Measurements from ENCODE around the gene MYH15.

Gene MYH15

DNA sequence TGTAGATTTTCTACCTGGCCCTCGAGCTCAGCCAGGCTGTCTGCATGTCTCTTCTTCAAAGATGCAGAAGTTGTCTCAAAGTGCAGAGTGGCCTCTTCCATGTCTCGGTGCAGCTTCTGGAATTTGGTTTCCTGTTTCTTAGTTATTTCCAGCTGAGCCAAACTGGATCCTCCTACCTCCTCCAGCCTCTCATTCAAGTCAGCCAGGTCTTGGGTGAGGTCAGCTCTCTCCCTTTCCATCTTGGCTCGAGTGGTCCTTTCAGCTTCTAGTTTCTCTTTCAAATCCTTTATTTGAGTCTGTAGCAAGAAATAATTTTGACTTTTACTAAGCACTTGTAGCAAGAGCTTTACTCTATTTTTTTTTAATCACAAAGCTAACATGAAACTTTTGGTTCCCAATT lies 81.8 kb downstream of the MYH15 start:
- no peak overlapping the region for H3K27ac ChIP-seq
- no peak for DNase-seq (ENCODE audit: low read depth, low spot score)

DNA sequence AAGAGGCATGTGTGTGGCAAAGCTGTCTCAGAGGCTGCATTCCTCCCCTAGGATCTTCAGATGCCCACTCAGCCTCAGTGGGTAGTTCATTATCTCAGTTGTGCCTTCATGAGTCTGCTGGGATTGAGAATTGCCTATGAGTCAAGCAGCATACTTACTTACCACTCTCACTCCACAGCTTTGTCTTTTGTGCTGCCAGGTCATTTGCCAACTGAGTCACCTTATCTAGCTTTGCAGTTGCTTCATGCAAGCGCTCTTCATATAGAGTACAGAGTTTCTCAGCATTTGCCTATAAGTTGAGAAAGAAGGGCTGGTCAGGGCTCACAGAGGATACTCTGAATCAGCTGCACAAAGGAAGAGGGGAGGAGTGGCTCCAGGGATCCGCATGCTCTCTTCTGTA lies 89.5 kb downstream of the MYH15 start:
- peak overlapping the region; percentile 40 for H3K27ac ChIP-seq
- peak; percentile 96 for DNase-seq (ENCODE audit: low read depth, low spot score)

DNA sequence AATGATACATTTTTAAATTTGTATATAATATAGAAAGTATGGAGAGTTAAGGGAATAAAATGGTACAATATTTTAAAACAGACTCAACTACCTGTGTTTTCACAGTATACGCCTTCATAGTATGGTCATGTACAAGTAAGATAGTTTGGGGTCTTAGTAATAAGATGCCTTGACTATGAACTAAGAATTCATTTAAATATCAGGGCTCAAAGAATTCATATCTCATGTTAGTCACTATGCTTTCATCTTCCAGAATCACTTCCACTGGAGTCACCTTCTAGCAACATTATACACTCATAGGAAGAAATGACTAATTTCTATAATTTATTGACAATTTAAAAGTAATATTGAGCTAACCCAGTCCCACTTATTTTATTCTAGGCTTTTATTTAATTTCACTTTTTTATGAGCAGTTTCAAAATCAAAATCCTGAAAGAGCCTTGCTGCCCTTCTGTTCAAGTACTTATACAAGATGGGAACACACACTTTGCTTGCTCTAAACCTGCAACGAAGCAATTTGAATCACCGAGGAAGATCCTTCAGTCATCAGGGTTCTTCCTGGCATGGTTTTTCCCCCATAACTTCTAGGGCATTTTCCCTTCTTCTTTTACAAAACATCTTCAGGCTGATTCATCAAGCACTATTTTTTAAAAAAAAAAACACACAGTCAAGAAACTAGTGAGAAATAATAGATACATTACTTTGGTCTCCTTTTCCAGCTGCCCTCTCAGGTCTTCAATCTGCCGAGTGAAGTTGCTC lies 94.1 kb downstream of the MYH15 start:
- no peak overlapping the region for H3K27ac ChIP-seq
- no peak for DNase-seq (ENCODE audit: low read depth, low spot score)

DNA sequence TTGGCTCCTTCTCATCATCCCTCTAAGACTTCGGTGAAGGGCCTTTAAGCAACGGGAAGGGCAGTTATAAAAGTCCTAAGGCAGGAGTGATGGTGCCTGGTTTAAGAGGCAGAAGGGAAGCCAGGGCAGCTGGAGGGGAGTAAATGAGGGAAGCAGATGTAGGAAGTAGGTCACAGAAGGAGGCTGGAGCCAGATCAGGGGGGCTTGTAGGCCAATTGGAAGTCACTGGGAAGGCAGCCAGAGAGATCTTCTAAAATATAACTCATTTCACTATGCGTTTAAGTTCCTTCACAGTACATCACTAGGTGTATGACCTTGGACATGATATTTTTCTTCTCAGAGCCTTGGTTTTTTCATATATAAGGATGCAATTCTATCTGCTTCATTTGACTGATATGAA lies 94.7 kb downstream of the MYH15 start:
- no peak overlapping the region for H3K27ac ChIP-seq
- DNase-seq (ENCODE audit: low read depth, low spot score), result no peak

DNA sequence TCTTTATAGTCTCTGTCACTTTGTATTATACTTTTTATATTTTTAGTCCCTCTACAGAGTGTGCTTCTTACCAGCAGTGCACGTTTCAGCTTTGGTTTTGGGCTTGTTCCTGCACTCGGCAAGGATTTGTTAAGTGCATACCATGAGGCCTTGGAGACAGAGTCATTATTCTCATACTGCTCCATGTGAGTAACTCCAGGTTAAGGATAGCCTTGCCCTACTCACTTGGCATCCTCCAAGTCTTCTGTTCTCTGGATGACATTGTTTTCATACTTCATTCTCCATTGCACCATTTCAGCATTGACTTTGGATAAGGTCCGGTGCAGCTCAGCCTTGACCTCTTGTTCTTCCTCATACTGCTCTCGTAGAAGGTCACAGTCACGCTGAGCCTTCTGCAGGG lies 96.4 kb downstream of the MYH15 start:
- DNase-seq (ENCODE audit: low read depth, low spot score), result no peak
- H3K27ac ChIP-seq, result no peak overlapping the region

DNA sequence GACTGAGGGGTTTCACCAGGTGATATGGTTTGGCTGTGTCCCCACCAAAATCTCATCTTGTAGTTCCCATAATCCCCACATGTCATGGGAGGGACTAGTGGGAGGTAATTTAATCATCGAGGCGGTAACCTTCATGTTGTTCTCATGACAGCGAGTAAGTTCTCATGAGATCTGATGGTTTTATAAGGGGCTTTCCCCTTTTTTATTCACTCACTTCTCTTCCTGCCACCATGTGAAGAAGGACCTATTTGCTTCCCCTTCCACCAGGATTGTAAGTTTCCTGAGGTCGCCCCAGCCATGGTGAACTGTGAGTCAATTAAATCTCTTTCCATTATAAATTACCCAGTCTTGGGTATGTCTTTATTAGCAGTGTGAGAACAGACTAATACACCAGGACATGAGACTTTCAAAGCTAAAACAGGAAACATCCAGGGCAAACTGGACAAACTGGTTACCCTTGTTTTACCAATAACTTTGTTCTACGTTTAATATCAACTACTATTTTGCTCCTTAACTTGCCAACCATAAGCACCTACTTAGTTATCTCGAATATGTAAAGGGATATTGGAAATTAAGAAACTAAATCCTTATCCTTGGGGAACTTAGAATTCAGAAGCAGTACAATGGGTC lies 98.2 kb downstream of the MYH15 start:
- no peak for DNase-seq (ENCODE audit: low read depth, low spot score)
- H3K27ac ChIP-seq, result peak overlapping the region; percentile 20

DNA sequence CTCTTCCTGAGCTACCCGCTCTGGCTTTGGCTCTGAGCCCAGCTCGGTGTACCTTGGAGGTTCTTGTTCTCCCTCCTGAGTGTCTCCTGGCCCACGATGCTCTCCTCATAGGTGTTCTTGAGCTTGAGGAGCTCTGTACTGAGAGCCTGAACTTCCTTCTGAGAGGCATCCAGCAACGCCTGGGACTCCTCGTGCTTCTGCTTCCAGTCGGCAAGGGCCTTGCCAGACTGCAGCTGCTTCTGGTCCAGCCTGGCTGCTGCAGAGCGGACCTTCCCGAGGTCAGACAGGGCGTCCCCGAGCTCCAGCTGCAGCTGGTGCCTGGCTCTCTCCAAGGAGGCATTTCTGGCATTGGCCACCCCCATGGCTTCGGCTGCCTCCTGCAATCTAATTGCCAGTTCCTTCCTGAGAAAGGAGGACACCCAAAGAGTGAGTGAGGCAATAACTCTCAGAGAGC lies 99.8 kb downstream of the MYH15 start:
- no peak for DNase-seq (ENCODE audit: low read depth, low spot score)

DNA sequence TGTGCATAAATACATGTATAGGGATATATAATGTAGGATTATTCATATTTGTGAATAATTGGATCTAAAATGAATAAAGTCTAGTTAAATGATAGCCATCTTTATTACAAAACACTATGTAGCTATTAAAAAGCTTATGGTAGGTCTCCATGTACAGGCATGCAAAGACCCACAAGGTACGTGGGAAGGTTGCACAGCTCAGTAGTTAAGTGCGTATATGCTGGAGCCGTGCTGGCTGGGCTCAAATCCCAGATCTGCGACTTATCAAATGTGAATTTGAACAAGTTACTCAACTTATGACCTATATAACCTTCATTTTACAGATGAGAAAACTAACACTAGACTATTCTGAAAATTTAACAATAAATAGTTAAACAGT lies 100.6 kb downstream of the MYH15 start:
- no peak for DNase-seq (ENCODE audit: low read depth, low spot score)
- H3K27ac ChIP-seq, result no peak overlapping the region

More for the DNA sequence above, 99.8 kb downstream of the MYH15 start:
- no peak overlapping the region for H3K27ac ChIP-seq

DNA sequence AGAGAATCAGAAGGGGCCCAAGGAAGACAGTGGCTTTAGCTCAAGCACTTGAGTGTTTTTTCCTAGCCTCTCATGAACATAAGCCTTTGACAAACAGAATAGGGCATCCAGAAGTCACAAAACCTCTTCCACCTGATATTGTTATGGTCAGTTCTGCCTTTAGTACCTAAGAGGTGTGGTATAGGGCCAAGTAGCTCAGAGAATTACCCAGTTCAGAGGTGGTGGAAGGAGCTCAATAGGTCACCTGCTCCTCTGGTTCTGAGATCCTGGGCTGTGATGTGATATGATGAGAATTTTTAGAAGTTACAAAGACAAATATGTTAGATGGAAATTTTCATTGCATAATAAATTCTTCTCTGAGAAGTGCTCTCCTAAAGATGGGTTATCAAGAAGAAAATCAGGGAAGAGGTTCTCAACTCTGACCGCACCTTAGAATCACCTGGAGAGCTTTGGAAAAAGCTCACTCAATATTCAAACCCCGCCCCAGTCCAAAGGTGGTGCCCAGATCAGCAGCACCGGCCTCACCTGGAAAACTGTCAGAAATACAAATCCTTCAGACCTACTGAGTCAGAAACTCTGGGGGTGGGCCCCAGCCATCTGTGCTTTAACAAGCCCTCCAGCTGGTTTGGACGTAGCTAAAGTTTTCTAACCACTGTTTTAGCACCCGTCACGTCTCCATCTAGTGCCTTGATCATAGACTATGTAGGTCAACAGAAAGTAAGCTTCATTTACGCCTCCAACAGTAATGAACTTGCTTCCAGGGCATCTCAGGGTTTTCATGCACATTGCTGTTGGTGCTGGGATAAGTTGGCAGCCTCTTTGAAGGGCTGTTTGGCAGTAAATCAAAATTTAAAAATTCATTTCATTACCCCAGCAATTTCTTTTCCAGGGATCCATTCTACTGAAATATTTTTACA lies 101.3 kb downstream of the MYH15 start:
- H3K27ac ChIP-seq, result no peak overlapping the region
- DNase-seq (ENCODE audit: low read depth, low spot score), result no peak

DNA sequence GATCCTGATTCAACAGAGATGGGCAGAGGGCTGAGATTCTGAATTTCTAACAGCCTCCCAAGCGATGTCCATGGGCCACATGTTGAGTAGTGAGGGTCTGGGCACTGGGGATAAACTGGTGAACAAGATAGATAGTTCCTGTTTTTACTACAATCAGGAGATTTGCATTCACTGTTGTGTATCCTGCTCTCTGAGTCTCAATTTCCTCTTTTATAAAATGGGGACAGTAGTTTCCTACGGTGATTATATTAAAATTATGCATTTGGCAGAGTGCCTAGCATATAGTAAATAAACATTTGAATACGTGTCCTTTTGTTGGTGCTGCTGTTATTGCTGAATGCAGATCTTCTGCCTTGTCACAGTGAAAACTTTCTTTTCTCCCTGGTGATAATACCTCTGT lies 102.5 kb downstream of the MYH15 start:
- no peak for DNase-seq (ENCODE audit: low read depth, low spot score)
- no peak overlapping the region for H3K27ac ChIP-seq

DNA sequence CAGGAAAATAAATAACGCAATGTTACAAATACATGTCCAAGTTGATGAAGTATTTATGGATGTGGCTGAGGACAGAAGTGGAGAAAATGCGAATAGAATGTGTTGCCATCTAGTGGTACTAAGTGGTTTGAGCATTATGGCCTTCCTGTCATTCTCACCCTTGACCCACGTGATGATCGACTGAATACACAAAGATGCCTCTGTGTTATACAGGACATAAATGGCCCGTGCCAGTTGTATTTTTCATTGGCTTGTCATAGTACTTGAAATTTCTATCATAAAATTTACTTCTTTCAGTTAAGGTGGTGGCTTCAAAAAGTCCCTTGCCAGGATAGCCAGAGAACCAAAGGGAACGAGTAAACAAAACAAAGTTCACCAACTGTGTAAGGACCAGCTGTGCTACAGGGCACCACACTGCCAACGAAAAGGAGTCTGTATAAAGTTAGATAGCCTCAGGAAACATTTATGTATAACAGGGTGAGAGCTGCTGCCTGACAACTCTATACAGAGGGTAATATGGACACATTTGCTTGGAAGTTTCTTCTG lies 103.7 kb downstream of the MYH15 start:
- no peak overlapping the region for H3K27ac ChIP-seq
- no peak for DNase-seq (ENCODE audit: low read depth, low spot score)

DNA sequence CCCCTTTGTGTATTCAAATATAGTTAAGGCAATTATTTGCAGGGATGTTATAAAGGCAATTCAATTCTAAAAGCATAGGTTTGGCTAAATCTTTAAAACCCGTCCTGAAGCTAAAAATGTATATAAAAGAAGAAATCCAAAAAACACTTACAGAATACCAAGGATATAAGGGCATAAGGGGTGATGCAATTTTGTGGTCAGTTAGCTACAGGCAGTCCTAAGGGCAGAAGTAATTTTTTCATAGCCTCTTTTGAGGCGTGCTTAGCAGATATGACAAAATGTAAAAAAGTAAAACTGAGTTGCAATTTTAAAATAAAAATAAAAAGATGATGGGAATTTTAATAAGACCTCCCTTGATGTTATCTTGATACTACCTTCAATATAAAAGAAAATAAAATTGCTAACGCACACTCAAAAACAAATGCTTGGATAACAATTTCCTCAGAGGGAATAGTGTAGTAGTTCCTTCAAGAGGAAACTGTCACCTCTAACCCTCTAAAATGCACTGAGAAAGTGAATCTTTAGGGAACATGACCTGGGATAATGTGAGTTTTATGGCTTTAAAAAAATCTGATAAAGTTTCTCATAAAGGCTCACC lies 104.2 kb downstream of the MYH15 start:
- DNase-seq (ENCODE audit: low read depth, low spot score), result no peak
- H3K27ac ChIP-seq, result no peak overlapping the region

DNA sequence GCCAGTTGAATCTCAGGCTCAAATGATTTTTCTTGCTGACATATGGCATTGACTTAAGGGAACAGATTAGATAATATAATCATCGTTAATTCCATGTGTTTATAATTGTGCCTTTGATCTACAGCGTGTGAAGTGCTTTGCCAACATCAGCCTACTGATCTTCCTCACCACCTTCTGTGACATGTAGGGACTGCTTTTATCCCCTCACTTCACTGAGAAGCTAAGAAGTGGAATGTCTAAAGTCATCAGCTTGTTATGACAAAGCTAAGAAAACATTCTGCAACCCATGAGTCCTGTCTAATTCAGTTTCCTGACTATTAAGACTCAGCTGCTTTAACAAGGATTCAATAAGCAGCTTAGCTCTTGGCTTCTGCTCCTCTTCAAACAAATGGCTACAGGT lies 106.0 kb downstream of the MYH15 start:
- no peak for DNase-seq (ENCODE audit: low read depth, low spot score)
- no peak overlapping the region for H3K27ac ChIP-seq

DNA sequence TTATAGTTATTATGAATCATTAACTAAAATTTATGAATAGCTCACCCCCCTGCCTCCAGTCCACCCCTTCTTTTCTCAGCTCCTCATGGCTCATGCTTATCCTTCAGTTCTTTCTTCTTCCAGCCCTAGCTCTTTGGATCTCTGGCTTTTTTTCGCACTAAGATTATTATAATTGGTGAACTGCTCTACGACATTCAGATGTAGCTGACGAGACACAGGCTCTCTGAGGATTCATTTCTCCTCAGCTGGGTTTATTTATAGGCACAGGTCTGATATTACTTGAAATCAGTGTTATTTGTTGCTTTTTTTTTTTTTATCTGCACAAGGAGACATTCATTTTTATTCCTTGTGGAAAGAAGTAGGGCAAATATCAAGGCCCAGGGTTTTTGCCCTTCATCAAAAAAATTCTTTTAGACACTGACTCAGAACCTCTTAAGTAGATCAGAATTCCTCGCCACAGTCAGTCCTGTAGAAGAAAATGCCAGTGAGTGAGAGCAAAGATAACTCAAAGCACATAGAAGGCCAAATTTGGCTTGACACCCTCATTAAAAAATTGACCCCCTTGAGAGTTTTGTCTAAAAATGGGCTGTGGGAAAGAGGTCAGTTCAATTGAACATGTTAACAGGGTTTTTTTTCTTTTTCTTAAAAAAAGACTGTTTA lies 106.6 kb downstream of the MYH15 start:
- H3K27ac ChIP-seq, result no peak overlapping the region
- no peak for DNase-seq (ENCODE audit: low read depth, low spot score)

DNA sequence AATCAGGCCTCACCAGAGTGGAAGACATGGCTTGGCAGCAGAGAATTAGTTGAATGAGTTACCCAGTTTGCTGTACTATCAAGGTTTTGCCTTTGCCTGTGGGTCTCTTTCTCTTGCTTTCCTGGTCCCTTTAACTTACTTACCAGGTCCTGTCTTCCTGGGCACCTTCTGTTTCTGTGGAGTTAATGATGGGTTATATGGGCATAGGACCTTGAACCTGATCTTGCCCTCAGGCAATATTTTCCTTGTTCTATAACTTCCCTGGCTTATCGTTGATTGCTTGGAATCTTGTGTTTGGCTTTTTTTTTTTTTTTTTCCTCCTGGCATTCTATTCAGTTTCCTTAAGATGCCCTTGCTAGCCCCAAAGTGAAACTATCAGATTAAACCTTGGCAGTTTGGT lies 107.2 kb downstream of the MYH15 start:
- no peak for DNase-seq (ENCODE audit: low read depth, low spot score)
- no peak overlapping the region for H3K27ac ChIP-seq

DNA sequence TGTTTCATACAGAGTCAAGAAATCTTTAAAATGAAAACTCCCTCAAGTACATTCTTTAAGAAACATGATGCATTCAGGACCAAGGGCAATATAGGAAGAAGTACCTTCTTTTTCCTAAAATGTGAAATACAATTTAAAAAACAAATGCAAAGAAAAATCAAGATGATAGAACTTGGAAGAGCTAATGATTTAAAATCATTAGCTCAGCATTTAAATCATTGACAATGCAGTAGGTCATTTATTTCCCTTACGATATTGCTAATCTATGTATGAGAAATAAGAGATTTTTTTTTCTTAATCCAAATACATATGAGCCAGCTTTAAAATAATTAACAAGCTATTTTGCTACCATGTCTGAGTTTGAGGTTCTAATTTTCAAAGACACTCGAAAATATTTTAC lies 108.6 kb downstream of the MYH15 start:
- H3K27ac ChIP-seq, result no peak overlapping the region
- no peak for DNase-seq (ENCODE audit: low read depth, low spot score)

DNA sequence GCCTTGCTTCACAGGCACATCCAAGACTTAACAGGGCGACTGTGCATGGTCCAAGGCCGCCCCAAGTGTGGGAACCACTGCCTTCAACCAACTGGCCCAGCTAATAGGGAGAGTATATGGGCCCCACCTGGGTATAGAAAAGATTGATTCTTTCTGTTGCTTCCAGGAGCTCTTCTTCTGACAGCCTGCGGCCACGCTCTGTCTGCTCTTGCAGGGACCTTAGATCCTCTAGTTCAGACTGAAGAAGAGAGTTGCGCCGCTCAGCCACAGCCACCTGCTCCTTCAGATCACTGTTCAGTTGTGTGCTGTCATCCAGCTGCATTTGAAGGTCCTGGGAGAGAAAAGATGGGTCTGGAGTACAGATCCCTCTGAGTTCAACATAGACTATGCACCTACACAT lies 111.9 kb downstream of the MYH15 start:
- no peak for DNase-seq (ENCODE audit: low read depth, low spot score)
- H3K27ac ChIP-seq, result no peak overlapping the region

DNA sequence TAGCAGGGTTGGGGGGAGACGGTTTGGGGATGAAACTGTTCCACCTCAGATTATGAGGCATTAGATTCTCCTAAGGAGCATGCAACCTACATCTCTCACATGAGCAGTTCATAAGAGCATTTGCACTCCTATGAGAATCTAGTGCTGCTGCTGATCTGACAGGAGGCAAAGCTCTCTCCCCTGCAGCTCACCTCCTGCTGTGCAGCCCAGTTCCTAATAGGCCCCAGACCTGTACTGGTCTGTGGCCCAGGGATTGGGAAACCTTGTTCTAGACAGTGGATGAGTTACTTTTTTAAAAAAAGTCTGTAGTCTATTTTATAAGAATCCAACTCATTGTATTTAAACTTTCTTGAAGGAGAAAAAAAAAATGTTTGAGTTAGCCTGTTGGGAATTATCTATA lies 114.1 kb downstream of the MYH15 start:
- DNase-seq (ENCODE audit: low read depth, low spot score), result no peak
- no peak overlapping the region for H3K27ac ChIP-seq

DNA sequence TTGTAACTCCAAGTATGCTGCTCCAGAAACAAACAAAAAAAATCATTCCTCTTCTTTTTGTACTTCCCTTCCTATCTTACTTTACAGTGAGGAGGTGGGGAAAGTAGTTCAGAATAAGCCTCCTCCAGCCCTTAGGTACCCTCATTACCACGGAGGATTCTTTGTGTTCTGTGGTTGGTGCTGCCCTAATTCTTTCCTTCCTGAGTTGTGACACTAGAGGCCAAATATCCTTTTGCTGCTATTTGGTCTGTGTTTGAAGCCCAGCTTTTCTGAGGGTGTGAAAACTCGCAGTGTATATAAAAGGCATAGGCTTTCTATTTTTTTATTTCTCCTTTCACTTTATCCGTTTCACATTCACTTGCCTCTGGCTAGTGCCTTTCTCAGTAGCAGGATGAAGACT lies 115.8 kb downstream of the MYH15 start:
- no peak for DNase-seq (ENCODE audit: low read depth, low spot score)
- no peak overlapping the region for H3K27ac ChIP-seq

DNA sequence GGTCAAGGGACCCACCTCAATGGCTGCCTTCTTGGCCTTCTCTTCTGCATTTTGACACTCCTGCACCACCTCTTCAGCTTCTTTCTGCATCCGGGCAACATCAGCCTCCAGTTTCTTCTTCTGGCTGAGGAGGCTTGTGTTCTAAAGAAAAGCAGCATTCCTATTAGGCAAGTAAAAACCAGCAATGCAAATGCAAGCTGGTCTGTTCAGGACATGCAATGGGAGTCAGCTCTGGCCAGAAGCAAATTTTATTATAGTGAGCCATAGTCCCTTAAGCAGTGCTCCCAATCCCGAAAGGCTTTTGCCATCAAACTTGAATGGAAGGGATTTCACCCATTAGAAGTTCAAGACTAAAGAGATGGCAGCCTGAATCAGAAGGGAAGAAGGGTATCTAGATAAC lies 116.4 kb downstream of the MYH15 start:
- DNase-seq (ENCODE audit: low read depth, low spot score), result no peak
- H3K27ac ChIP-seq, result no peak overlapping the region

Measured in epithelial cell of prostate (primary cell).